Stimulated activated CD8-positive, alpha-beta memory T cell treated with anti-CD3 and anti-CD28 coated beads, Interleukin-15, amount 100 ng/mL, for 24 hours (primary cell): Measurements from ENCODE around the gene GNL1.
"Not testable (repeated sequence)": the region's sequence is repeated elsewhere in the genome, so short reads cannot be mapped to it uniquely, and the experiment has no call there.

ENCODE experiments used
- DNase-seq: peaks from one replicate; pipeline ENCODE4 v3.0.0-alpha.2; 2020; ENCODE audit warnings: low read depth

Gene GNL1

DNA sequence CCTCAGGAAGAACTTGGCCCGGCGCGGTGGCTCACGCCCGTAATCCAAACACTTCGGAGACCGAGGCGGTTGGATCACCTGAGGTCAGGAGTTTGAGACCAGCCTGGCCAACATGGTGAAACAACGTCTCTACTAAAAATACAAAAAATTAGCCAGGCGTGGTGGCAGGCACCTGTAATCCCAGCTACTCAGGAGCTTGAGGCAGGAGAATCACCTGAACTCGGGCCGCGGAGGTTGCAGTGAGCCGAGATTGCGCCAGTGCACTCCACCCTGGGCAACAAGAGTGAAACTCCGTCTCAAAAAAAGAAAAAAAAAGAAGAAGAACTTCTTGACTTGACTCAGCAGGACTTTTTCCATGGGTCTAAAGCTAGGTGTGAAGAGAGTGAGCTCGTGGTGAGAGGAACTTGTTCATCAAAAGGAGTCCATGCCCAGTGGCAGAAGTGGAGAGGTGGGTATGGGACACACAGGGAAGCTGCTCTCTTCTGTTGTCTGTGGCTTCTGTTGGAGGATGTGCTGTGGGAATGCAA, 26.9 kb downstream of the GNL1 start:
- DNase-seq: not testable (repeated sequence)

DNA sequence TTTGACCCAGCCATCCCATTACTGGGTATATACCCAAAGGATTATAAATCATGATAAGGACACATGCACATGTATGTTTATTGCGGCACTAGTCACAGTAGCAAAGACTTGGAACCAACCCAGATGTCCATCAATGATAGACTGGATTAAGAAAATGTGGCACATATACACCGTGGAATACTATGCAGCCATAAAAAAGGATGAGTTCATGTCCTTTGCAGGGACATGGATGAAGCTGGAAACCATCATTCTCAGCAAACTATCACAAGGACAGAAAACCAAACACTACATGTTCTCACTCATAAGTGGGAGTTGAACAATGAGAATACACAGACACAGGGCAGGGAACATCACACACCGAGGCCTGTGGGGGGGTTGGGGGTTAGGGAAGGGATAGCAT, 29.8 kb downstream of the GNL1 start:
- DNase-seq: not testable (repeated sequence)

DNA sequence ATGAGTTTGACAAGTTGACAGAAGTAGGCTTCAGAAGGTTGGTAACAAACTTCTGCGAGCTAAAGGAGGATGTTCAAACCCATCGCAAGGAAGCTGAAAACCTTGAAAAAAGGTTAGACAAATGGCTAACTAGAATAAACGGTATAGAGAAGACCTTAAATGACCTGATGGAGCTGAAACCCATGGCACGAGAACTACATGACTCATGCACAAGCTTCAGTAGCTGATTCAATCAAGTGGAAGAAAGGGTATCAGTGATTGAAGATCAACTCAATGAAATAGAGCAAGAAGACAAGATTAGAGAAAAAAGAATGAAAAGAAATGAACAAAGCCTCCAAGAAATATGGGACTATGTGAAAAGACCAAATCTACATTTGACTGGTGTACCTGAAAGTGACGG, 34.3 kb downstream of the GNL1 start:
- not testable (repeated sequence) for DNase-seq

DNA sequence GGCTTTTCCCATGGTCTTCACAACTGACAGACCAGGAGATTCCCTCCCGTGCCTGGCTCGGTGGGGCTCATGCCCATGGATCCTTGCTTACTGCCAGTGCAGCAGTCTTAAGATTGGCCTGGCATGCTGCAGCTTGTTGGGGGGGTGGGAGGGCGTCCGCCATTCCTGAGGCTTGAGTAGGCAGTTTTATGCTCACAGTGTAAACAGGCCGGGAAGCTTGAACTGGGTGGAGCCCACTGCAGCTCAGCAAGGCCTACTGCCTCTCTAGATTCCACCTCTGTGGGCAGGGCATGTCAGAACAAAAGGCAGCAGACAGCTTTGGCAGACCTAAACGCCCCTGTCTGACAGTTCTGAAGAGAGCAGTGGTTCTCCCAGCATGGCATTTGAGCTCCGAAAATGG, 35.2 kb downstream of the GNL1 start:
- DNase-seq: not testable (repeated sequence)

DNA sequence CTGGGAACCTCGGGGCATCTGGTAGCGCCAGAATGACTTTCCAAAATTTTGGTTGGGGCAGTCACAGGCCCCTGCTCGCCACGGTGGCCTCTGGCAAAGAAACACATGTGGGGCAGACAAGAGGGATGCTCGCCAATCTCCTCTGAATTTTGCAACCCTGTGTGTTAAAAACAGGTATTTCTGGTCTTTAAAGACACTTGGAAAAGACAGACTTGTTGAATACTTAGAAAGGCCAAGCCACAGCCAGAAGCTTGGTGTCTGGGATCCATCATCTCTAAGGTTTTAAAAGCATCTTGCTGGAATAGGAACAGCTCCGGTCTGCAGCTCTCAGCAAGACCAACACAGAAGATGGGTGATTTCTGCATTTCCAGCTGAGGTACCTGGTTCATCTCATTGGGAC, 35.8 kb downstream of the GNL1 start:
- no peak for DNase-seq

DNA sequence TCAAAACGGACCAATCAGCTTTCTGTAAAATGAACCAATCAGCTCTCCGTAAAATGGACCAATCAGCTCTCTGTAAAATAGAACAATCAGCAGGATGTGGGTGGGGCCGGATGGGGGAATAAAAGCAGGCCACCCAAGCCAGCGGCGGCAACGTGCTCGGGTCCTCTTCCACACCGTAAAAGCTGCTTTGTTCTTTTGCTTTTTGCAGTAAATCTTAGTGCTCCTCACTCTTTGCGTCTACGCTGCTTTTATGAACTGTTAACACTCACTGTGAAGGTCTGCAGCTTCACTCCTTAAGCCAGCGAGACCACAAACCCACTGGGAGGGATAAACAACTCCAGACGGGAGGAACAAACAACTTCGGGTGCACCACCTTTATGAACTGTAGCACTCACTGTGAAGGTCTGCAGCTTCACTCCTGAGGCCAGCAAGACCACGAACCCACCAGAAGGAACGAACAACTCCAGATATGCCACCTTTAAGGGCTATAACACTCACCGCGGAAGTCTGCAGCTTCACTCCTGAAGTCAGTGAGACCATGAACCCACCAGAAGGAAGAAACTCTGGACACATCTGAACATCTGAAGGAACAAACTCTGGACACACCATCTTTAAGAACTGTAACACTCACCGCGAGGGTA, 37.7 kb downstream of the GNL1 start:
- DNase-seq: not testable (repeated sequence)

DNA sequence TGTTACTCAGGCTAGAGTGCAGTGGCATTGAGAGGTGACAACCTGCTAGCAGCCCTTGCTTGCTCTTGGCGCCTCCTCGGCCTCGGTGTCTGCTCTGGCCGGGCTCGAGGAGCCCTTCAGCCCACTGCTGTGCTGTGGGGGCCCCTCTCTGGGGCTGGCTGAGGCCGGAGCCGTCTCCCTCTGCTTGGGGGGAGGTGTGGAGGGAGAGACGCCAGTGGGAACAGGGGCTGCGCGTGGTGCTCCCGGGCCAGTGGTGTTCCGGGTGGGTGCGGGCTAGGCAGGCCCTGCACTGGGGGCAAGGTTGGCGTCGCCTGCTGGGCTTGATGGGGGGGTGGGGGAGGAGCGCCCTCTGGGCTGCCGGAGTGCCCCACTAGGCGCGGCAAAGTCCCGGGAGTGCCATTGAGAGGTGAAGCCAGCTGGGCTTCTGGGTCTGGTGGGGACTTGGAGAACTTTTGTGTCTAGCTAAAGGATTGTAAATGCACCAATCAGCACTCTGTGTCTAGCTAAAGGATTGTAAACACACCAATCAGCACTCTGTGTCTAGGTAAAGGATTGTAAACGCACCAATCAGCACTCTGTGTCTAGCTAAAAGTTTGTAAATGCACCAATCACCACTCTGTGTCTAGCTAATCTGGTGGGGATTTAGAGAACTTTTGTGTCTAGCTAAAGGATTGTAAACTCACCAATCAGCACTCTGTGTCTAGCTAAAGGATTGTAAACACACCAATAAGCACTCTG, 38.4 kb downstream of the GNL1 start:
- not testable (repeated sequence) for DNase-seq

DNA sequence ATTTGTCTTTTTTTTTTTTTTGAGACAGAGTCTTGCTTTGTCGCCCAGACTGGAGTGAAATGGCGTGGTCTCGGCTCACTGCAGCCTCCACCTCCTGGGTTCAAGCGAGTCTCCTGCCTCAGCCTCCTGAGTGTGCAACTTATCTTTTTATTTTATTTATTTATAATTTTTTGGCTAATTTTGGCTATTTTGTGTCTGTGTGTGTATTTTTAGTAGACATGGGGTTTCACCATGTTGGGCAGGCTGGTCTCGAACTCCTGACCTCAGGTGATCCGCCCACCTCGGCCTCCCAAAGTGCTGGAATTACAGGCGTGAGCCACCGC, 39.6 kb downstream of the GNL1 start:
- DNase-seq: not testable (repeated sequence)

DNA sequence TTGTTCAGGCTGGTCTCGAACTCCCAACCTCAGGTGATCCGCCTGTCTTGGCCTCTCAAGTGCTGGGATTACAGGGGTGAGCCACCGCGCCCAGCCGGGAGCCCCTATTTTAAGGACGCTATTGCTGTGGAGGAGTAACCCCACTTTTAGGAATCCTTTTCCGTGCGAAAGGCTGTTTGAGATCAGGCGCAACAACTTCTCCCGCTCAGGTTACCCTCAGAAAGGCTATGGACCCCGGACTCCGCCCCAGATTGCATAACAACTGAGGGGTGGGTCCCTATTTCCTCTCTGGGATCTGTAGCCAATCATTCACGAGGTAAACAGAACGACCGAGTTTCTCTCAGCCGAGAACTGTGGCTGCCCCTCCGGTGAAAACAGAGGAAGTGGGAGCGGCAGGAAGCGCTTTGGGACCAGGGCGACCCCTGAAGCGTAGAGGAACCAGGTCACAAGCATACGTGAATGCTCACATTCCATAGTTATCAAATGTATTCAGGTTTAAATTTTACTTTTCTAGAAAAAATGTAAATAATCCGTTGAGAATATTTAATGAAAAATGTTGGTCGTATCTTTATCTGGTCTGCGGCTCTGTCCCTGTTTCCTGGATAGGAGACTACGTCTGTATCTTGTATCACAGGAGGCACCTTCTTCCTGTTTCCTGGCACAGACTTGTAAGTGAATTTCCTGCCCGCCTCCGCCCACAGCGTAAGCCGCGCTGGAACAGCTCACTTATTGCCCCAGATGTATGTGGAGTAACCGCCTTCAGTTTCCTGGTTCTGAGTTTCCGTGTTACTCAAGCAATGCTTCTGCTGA, 40.1 kb downstream of the GNL1 start:
- DNase-seq: no peak

DNA sequence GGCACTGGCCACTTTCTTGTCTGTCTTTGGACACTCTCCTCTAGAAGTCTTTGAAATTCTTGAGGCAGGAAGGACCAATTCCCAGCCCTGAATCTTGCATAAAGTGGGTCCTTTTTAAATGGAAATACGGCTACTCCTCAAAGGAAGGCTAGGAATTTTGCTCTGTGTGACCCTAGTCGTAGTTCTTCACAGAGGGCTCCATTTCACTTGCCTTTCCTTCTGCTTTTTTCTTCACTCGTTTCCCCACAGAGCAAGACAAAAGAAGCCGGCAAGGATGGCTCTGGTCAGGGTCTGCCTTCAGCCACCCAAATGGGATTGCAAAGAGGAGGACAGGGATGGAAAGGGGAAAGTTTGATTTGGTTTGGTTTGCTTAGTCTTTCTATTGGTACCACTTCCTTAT, 41.2 kb downstream of the GNL1 start:
- DNase-seq: no peak

DNA sequence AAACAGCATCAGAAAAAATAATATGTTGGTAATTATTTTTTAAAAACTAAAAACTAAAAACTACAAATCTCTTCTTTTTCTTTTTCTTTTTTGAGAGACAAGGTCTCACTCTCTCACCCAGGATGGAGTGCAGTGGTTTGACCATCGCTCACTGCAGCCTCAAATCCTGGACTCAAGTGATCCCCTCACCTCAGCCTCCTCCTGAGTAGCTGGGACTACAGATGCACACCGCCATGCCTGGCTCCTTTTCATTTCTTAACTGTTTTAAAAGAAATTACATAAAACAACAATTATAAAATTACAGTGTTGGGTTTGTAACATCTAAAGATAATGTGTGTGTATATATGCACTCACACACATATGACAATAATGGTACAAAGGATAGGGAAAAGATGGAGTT, 42.8 kb downstream of the GNL1 start:
- DNase-seq: no peak

DNA sequence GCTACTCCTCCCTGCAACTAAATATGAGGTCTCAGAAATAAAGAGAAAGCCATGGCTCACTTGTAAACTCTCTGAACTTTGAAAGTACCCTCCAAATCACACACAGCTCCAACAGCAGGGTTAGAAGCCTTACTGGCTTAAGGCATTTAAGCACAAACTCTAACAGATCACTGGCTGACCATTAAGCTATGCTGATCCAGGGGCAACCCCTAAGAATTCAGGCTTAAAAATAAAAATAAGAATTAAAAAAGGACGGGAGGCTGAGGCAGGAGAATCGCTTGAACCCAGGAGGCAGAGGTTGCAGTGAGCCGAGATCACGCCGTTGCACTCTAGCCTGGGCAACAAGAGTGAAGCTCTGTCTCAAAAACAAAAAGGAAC, 45.1 kb downstream of the GNL1 start:
- no peak for DNase-seq

DNA sequence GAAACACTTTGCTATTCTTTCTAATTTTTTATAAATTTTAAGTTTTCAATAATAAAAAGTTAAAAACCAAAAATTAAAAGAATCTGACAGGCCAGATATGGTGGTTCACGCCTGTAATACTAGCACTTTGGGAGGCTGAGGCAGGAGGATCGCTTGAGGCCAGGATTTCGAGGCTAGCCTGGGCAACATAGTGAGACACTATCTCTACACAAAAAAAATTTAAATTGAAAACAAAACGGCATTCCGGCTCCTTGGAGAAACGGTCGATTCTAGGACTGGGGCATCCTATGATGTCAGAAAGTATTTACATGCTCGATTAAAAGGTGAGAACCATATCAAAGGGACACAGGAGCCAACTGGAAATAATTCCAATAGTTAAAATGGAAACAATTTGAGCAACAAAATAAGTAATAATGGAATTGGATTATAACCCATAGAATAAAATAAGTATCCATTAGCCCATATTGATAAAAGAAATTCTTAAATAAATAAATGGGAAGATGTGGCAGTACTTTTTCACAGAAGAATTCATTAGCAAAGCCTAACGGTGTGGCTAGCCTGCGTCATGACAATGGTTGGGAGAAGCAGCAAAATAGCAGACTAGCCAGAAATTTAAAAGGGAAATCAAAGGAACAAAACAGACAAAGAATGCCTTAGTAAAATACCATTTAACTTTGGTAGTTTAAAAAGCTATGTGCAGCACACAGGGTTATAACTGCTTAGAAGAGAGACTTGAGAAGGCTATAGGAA, 45.7 kb downstream of the GNL1 start:
- no peak for DNase-seq

DNA sequence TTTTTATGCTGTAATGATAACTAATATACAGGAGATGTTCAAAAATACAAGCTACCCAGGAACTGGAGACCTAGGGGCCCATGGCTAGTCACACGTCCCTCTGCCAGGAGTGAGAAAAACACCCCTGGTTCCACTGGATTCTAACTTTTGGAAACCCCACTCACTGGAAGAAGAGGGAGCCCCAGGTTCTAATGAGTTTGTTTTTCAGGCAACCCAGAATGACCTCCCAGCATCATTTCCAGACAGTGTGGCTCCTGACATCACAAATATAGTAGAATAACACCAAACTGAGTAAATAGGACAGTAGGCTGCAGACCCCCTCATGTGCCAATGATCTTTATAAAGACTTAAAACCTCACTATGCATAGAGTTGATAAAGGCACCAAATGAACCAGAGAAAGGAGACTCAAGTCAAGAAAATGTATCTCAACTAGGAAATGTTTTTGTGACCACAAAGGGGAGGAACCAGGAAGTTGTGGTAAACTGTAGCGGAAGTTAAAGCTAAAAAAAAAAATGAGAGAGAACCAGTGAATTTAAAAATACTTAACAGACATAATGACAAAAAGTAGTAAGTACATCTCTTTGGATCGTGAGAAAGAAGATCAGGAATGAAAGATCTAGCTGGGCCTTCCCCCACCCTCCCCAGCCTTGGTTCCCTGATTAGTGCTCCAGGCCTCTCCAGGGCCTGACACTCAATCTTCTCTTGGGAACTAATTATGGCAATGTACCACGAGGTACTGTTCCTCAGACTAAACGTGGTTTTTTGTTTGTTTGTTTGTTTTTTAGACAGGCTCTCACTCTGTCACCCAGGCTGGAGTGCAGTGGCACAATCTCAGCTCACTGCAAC, 47.2 kb downstream of the GNL1 start:
- DNase-seq: no peak

DNA sequence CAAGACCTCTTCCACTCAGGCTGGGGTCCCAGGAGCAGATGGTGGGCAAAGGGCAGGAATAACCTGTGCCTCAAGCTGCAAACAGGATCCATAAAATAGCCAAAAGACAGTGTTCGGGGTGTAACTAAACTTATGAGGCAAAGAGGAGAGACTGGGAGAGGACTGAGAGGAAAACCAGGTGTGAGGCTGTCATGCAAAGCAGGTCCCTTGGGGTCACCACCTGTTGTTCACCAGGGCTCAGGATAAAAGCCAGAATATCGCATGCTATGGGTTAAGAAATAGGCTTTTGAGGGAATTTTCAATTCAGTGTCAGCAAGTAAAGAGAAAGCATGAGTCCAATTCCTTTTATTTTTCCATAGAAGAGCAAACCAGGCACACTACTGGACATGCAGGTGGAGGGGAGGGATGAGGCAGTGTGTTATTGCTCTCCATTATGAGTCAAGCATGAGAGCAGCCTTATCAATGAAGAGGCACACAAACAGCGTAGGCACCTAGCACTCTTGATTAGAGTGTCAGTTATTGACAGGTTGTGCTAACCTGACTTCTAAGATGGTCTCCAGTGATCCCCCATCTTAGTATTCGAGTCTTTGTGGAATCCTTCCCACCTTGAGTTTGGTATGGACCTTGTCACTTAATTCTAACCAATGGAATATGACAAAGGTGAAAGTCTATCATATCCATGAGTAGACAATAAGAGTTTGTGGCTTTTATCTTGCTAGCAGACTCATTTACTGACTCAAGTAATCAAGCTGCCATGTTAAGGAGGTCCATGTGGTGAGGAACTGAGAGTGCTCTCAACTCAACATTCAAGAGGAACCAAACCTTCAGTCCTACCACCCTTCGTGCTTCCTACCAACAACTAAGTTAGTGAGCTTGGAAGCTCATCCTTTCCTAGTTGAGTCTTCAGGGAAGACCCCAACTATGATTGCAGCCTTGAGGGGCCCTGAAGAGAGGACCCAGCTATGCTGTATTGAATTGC, 48.2 kb downstream of the GNL1 start:
- no peak for DNase-seq

DNA sequence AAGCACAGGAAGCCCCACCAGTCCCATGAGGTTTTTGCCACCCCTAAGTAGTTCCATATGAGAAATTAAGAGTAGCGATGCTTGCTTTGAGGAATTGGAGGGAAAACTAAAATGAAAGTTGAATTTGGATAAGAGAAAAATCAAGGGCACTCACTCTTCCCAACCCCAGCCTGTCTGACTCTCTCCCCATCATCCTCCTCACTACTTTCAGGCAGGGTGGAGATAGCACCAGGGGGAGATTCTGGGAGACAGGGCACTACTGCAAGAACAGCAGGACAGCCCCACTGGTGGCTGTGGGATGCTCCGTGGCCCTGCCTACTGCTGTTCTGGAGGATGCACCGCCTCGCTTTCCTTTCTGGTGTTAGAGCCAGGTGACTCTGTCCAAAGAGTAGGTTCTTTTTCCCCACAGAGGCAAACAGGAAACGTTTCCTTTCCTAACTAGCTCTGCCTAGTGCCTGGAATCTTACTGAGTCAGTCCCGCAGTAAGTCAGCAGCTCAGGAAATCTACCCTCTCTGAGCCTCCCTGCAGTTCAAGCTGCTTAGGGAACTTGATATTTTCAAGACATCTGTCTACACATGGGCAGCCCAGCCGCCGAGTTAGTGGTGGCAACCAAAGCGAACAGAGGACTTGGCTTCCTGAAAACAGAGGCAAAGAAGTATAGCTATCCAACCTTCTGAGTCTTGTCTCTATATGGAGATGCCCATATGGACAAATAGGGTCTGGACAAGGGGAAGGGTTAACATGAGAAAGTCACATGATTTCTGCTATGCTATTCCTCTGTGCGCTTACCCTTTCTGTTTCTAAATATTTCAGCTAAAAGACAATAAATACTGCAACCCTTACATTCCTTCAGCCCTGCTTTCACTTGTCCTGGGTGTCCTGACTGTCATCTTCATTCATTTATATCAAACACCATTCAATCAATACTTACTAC, 55.6 kb downstream of the GNL1 start:
- no peak for DNase-seq

DNA sequence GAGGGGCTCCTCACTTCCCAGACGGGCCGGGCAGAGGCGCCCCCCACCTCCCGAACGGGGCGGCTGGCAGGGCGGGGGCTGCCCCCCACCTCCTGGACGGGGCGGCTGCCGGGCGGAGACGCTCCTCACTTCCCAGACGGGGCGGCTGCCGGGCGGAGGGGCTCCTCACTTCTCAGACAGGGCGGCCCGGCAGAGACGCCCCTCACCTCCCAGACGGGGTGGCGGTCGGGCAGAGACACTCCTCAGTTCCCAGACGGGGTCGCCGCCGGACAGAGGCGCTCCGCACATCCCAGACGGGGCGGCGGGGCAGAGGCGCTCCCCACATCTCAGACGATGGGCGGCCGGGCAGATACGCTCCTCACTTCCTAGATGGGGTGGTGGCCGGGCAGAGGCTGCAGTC, 57.6 kb downstream of the GNL1 start:
- DNase-seq: not testable (repeated sequence)

DNA sequence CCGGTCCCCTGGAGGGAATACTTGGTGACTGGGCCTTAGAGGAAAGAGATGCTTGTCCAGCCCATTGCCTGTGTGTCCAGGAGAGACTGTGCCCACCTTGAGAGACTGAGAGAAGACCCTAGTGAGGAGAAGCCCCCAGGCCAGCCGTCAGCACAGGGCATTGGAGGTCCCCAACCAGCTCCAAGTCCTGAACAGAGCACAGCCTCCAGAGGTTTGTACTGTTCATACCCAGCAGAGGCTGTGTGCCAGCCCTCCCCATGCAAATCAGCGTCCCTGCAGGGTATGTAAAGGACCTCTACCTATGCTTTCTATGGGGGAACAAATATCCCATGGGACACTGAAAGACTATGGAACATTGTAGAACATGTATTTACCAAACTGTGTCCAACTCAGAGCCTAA, 58.6 kb downstream of the GNL1 start:
- no peak for DNase-seq

DNA sequence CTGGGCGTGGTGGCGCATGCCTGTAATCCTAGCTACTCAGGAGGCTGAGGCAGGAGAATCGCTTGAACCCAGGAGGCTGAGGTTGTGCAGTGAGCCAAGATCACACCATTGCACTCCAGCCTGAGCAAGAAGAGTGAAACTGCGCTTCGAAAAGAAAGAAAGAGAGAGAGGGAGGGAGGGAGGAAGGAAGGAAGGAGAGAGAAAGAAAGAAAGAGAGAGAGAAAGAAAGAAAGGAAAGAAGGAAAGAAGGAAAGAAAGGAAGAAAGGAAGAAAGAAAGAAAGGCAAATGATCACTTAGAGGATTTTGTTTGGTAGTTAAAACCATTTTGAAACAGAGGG, 59.1 kb downstream of the GNL1 start:
- DNase-seq: not testable (repeated sequence)
